HEK293 (cell line): ENCODE results near the gene IWS1.

Experiments
- CTCF ChIA-PET: fragments of 350-600 bp; formaldehyde crosslinking; extraction: SDS; loops from one replicate; lab custom pipeline; 2021; ENCODE audit warnings: antibody characterized with exemption; lab: Yijun Ruan, JAX
- POLR2A ChIA-PET: fragments of 300-600 bp; formaldehyde crosslinking; extraction: SDS; loops from one replicate; lab custom pipeline; 2020; ENCODE audit warnings: antibody characterized with exemption, inconsistent platforms; lab: Yijun Ruan, JAX
- H3K27ac ChIP-seq: fragments of 200-500 bp; sonication (Bioruptor generic); 2 replicates; pipeline ENCODE4 v1.5.1; 2014; ENCODE audit warnings: low read depth, low read length, control low read depth, inconsistent platforms; ENCODE audit errors: extremely low read depth
- H3K36me3 ChIP-seq, 2 experiments: fragments of 200-500 bp in 1 of 2; sonication (Bioruptor generic) in 1 of 2; 1 replicate in 1 of 2; 2 replicates in 1 of 2; pipeline ENCODE4 v1.5.1; 2014 to 2017; ENCODE audit warnings: inconsistent platforms in 2 of 2, low read length in 2 of 2; ENCODE audit not compliant: control insufficient read depth in 2 of 2, insufficient read depth in 1 of 2
- H3K4me1 ChIP-seq: fragments of 200-500 bp; sonication (Bioruptor generic); 2 replicates; pipeline ENCODE4 v1.5.1; 2014; ENCODE audit warnings: mild to moderate bottlenecking, low read length, inconsistent platforms; ENCODE audit not compliant: control insufficient read depth, insufficient read depth
- H3K4me3 ChIP-seq: 2 replicates; pipeline ENCODE4 v1.5.1; 2011; ENCODE audit warnings: low read depth, mild to moderate bottlenecking, control low read depth, low read length, moderate library complexity
- H3K9me3 ChIP-seq: fragments of 200-500 bp; sonication (Bioruptor generic); 2 replicates; pipeline ENCODE4 v1.5.1; 2014; ENCODE audit warnings: low read depth, low read length, inconsistent platforms; ENCODE audit not compliant: control insufficient read depth, insufficient read depth
- HOXC10 ChIP-seq: sonication (generic); formaldehyde crosslinking; IDR thresholded peaks from 2 replicates; pipeline ENCODE4 v1.8.1; 2023; ENCODE audit warnings: mild to moderate bottlenecking, missing genetic modification reagents
- KLF10 ChIP-seq: fragments of 450-650 bp; IDR thresholded peaks from 2 replicates; pipeline ENCODE4 v1.5.1; 2018; ENCODE audit warnings: missing biosample characterization, mild to moderate bottlenecking, missing genetic modification characterization
- ZFP41 ChIP-seq: fragments of 450-650 bp; formaldehyde crosslinking; IDR thresholded peaks from 2 replicates; pipeline ENCODE4 v1.5.1; 2016; ENCODE audit warnings: missing biosample characterization, missing genetic modification characterization, borderline replicate concordance
- ZNF2 ChIP-seq: fragments of 450-650 bp; formaldehyde crosslinking; IDR thresholded peaks from 2 replicates; pipeline ENCODE4 v1.5.1; 2016; ENCODE audit warnings: missing biosample characterization, missing genetic modification characterization
- ZNF214 ChIP-seq: fragments of 450-650 bp; formaldehyde crosslinking; IDR thresholded peaks from 2 replicates; pipeline ENCODE4 v1.5.1; 2017; ENCODE audit warnings: missing biosample characterization, mild to moderate bottlenecking, missing genetic modification characterization, borderline replicate concordance
- ZNF600 ChIP-seq: fragments of 450-650 bp; formaldehyde crosslinking; IDR thresholded peaks from 2 replicates; pipeline ENCODE4 v1.5.1; 2016; ENCODE audit warnings: missing biosample characterization, missing genetic modification characterization
- ZNF626 ChIP-seq: fragments of 450-650 bp; sonication (Bioruptor Pico); formaldehyde crosslinking; IDR thresholded peaks from 2 replicates; pipeline ENCODE4 v1.5.1; 2018; ENCODE audit warnings: missing biosample characterization, missing genetic modification characterization, inconsistent platforms
- ZNF76 ChIP-seq: fragments of 450-650 bp; formaldehyde crosslinking; IDR thresholded peaks from 2 replicates; pipeline ENCODE4; 2016; ENCODE audit warnings: low read depth, missing biosample characterization, missing genetic modification characterization, borderline replicate concordance
- TF ChIP-seq, protein P1 (sequence below): fragments of 450-650 bp; formaldehyde crosslinking; IDR thresholded peaks from 2 replicates; pipeline ENCODE4 v1.5.1; 2016; ENCODE audit warnings: missing biosample characterization, missing genetic modification characterization
- TF ChIP-seq, protein P2 (sequence below): fragments of 450-650 bp; formaldehyde crosslinking; IDR thresholded peaks from 2 replicates; pipeline ENCODE4 v1.5.1; 2017; ENCODE audit warnings: missing biosample characterization, missing genetic modification characterization
- TF ChIP-seq, protein P3 (sequence below): fragments of 450-650 bp; formaldehyde crosslinking; IDR thresholded peaks from 2 replicates; pipeline ENCODE4 v1.5.1; 2016; ENCODE audit warnings: missing biosample characterization, missing genetic modification characterization
- TF ChIP-seq, protein P4 (sequence below): fragments of 450-650 bp; formaldehyde crosslinking; conservative IDR thresholded peaks from 2 replicates; pipeline ENCODE4 v1.5.1; 2016; ENCODE audit warnings: low read depth, missing biosample characterization, missing genetic modification characterization
- TF ChIP-seq, protein P5 (sequence below): fragments of 450-650 bp; formaldehyde crosslinking; IDR thresholded peaks from 2 replicates; pipeline ENCODE4 v1.5.1; 2016; ENCODE audit warnings: missing biosample characterization, missing genetic modification characterization

IWS1 gene

DNA sequence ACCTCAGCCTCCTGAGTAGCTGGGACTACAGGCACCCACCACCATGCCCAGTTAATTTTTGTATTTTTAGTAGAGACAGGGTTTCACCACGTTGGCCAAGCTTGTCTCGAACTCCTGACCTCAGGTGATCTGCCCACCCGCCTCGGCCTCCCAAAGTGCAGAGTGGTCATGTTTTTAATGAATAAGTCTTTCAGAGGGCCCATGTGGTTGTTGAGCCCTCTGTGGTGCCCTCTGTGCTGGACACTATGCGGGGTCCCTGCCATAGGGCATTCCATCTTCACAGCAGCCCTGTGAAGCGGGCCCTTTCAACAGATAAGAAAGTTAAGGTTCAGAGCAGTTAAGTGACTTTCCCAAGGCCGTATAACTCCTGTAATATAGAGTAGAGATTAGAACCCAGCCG is 35.1 kb upstream of the IWS1 start:
- TF ChIP-seq ZNF600 (tag by site-specific recombination), result no peak
- no peak for TF ChIP-seq ZNF626 (tag by site-specific recombination)
- TF ChIP-seq HOXC10 (CRISPR knock-in tag), result no peak
- H3K9me3 ChIP-seq, result no peaks in the 10 kb centered on the region
- no peak overlapping the region for H3K4me3 ChIP-seq
- no peak overlapping the region for H3K27ac ChIP-seq
- POLR2A ChIA-PET, result no interaction called here
- no peaks in the 10 kb centered on the region for H3K36me3 ChIP-seq
- no peaks in the 10 kb centered on the region for H3K4me1 ChIP-seq
- CTCF ChIA-PET, result no interaction called here

DNA sequence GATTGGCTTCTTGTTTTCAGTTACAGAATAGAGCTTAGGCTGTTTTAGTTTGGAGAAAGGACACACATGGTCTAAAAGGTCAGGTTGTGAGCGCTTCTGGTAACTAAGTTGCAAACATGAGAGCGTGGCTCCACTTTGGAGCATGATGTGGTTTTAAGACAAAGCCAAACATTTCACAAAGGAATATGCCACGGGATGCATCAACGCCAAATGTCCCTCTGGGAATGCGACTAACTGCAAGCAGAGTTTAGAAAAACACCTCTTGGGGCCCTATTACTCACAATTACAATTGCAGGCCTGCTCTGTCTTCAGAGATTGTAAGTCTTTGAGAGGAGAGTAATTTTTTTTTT is 34.6 kb upstream of the IWS1 start:
- no peaks in the 10 kb centered on the region for H3K9me3 ChIP-seq
- H3K4me1 ChIP-seq, result no peaks in the 10 kb centered on the region
- POLR2A ChIA-PET, result no interaction called here
- H3K36me3 ChIP-seq, result no peaks in the 10 kb centered on the region
- CTCF ChIA-PET, result no interaction called here
- no peak overlapping the region for H3K27ac ChIP-seq
- no peak overlapping the region for H3K4me3 ChIP-seq
- TF ChIP-seq, protein P1, sequence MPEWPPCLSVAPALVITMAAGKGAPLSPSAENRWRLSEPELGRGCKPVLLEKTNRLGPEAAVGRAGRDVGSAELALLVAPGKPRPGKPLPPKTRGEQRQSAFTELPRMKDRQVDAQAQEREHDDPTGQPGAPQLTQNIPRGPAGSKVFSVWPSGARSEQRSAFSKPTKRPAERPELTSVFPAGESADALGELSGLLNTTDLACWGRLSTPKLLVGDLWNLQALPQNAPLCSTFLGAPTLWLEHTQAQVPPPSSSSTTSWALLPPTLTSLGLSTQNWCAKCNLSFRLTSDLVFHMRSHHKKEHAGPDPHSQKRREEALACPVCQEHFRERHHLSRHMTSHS (tag by site-specific recombination), result no peak
- TF ChIP-seq ZNF2 (tag by site-specific recombination) (no peak), ZNF214 (tag by site-specific recombination) (no peak), KLF10 (no peak), ZFP41 (tag by site-specific recombination) (no peak), ZNF76 (tag by site-specific recombination) (no peak)
- TF ChIP-seq, protein P2, sequence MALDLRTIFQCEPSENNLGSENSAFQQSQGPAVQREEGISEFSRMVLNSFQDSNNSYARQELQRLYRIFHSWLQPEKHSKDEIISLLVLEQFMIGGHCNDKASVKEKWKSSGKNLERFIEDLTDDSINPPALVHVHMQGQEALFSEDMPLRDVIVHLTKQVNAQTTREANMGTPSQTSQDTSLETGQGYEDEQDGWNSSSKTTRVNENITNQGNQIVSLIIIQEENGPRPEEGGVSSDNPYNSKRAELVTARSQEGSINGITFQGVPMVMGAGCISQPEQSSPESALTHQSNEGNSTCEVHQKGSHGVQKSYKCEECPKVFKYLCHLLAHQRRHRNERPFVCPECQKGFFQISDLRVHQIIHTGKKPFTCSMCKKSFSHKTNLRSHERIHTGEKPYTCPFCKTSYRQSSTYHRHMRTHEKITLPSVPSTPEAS (tag by site-specific recombination), result no peak
- TF ChIP-seq, protein P3, sequence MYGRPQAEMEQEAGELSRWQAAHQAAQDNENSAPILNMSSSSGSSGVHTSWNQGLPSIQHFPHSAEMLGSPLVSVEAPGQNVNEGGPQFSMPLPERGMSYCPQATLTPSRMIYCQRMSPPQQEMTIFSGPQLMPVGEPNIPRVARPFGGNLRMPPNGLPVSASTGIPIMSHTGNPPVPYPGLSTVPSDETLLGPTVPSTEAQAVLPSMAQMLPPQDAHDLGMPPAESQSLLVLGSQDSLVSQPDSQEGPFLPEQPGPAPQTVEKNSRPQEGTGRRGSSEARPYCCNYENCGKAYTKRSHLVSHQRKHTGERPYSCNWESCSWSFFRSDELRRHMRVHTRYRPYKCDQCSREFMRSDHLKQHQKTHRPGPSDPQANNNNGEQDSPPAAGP (tag by site-specific recombination), result no peak
- TF ChIP-seq, protein P4, sequence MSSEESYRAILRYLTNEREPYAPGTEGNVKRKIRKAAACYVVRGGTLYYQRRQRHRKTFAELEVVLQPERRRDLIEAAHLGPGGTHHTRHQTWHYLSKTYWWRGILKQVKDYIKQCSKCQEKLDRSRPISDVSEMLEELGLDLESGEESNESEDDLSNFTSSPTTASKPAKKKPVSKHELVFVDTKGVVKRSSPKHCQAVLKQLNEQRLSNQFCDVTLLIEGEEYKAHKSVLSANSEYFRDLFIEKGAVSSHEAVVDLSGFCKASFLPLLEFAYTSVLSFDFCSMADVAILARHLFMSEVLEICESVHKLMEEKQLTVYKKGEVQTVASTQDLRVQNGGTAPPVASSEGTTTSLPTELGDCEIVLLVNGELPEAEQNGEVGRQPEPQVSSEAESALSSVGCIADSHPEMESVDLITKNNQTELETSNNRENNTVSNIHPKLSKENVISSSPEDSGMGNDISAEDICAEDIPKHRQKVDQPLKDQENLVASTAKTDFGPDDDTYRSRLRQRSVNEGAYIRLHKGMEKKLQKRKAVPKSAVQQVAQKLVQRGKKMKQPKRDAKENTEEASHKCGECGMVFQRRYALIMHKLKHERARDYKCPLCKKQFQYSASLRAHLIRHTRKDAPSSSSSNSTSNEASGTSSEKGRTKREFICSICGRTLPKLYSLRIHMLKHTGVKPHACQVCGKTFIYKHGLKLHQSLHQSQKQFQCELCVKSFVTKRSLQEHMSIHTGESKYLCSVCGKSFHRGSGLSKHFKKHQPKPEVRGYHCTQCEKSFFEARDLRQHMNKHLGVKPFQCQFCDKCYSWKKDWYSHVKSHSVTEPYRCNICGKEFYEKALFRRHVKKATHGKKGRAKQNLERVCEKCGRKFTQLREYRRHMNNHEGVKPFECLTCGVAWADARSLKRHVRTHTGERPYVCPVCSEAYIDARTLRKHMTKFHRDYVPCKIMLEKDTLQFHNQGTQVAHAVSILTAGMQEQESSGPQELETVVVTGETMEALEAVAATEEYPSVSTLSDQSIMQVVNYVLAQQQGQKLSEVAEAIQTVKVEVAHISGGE (tag by site-specific recombination), result no peak
- TF ChIP-seq, protein P5, sequence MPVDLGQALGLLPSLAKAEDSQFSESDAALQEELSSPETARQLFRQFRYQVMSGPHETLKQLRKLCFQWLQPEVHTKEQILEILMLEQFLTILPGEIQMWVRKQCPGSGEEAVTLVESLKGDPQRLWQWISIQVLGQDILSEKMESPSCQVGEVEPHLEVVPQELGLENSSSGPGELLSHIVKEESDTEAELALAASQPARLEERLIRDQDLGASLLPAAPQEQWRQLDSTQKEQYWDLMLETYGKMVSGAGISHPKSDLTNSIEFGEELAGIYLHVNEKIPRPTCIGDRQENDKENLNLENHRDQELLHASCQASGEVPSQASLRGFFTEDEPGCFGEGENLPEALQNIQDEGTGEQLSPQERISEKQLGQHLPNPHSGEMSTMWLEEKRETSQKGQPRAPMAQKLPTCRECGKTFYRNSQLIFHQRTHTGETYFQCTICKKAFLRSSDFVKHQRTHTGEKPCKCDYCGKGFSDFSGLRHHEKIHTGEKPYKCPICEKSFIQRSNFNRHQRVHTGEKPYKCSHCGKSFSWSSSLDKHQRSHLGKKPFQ (tag by site-specific recombination), result no peak
- TF ChIP-seq, all 188 proteins: peak for 0
